ENCODE measurements around the gene BRD2. TPM values are rescaled to one million over a fixed set of nuclear protein-coding genes. Genes with fewer than 3 reads are reported as not detected.

Gene BRD2
- total RNA-seq, 1 experiment from 2014 or later, result 171 TPM

GRCh38 chr6:32971242-32971580 lies 2.8 kb downstream of the BRD2 start:
- Histone ChIP-seq H3K27me3 (ENCODE audit: low read length) (no peaks in the 10 kb centered on the region), H3K9ac (ENCODE audit: low read length) (peak overlapping the region; percentile 98), H3K4me1 (ENCODE audit: insufficient read depth, low read length) (peaks cover 49% of the 10 kb centered on the region), H4K20me1 (ENCODE audit: low read length) (peaks cover 41% of the 10 kb centered on the region), H3K4me3 (ENCODE audit: low read length) (peak overlapping the region; percentile 83), H3F3A (ENCODE audit: low read length, unreplicated experiment) (no peaks in the 10 kb centered on the region), H3K36me3 (ENCODE audit: low read depth, low read length) (peaks cover 41% of the 10 kb centered on the region), H3K4me2 (ENCODE audit: low read length) (peak overlapping the region; percentile 99), H3K9me2 (replicated peaks; ENCODE audit: low read length) (no peaks in the 10 kb centered on the region), H3K27ac (ENCODE audit: low read length) (peak overlapping the region; percentile 99), H2AFZ (ENCODE audit: low read length) (no peak overlapping the region), H3K9me3 (ENCODE audit: low read length) (no peaks in the 10 kb centered on the region), H3K79me2 (ENCODE audit: low read length) (peaks cover 80% of the 10 kb centered on the region)
- TF ChIP-seq EZH2 (IDR thresholded peaks at IDR 0.05; ENCODE audit: low read length, unreplicated experiment), result no peak
- TF ChIP-seq CTCF (conservative IDR thresholded peaks at IDR 0.05; ENCODE audit: low read depth, low read length), result no peak
- TF ChIP-seq EZH2phosphoT487 (IDR thresholded peaks at IDR 0.05; ENCODE audit: borderline replicate concordance, low read length), result no peak
- DNase-seq (no peak), ATAC-seq (no peak)
- CTCF ChIA-PET, result interaction anchor here (1.5 to 2.2 kb wide), 3 partner anchors 13 to 38 kb away, joined by 11 to 40 read pairs (median 13); partner anchors contain the start of gene HLA-DMA
- BruUV-seq (replicated peaks), result TSS peak; percentile 55
- intact Hi-C loops (cut with micrococcal nuclease), result loop anchor here (5.0 kb wide), 1 partner anchor 774 kb away; no protein-coding TSS in a partner anchor
- POLR2A ChIA-PET (ENCODE audit: unreplicated experiment), result interaction anchor here (0.5 to 2.6 kb wide), 20 partner anchors 9 to 1430 kb away, joined by 3 to 59 read pairs (median 4); partner anchors contain the start of genes HLA-DMA, PFDN6, PSMB9 and RING1

- H4K20me1 ChIP-seq (ENCODE audit: low read length), result peaks cover 46% of the 10 kb centered on the region
- no peak overlapping the region for H2AFZ ChIP-seq (ENCODE audit: low read length)
- H3F3A ChIP-seq (ENCODE audit: low read length, unreplicated experiment), result no peaks in the 10 kb centered on the region
- no peaks in the 10 kb centered on the region for H3K9me2 ChIP-seq (replicated peaks; ENCODE audit: low read length)
- H3K9ac ChIP-seq (ENCODE audit: low read length), result peak overlapping the region; percentile 98
- no peaks in the 10 kb centered on the region for H3K9me3 ChIP-seq (ENCODE audit: low read length)
- H3K4me2 ChIP-seq (ENCODE audit: low read length), result peak overlapping the region; percentile 99
- no peaks in the 10 kb centered on the region for H3K27me3 ChIP-seq (ENCODE audit: low read length)
- peaks cover 51% of the 10 kb centered on the region for H3K4me1 ChIP-seq (ENCODE audit: insufficient read depth, low read length)
- H3K4me3 ChIP-seq (ENCODE audit: low read length), result peak overlapping the region; percentile 98
- H3K27ac ChIP-seq (ENCODE audit: low read length), result peak overlapping the region; percentile 99
- TF ChIP-seq CTCF (conservative IDR thresholded peaks at IDR 0.05; ENCODE audit: low read depth, low read length) (no peak), EZH2phosphoT487 (IDR thresholded peaks at IDR 0.05; ENCODE audit: borderline replicate concordance, low read length) (no peak), EZH2 (IDR thresholded peaks at IDR 0.05; ENCODE audit: low read length, unreplicated experiment) (no peak)
- peaks cover 82% of the 10 kb centered on the region for H3K79me2 ChIP-seq (ENCODE audit: low read length)
- BruUV-seq (replicated peaks), result no TSS peak
- DNase-seq (peak; percentile 100), ATAC-seq (peak; percentile 40)
- ChIA-PET CTCF (interaction anchor here (0.5 to 2.2 kb wide), 4 partner anchors 13 to 1319 kb away, joined by 5 to 40 read pairs (median 12); partner anchors contain the start of gene HLA-DMA), POLR2A (ENCODE audit: unreplicated experiment) (interaction anchor here (0.6 to 2.6 kb wide), 29 partner anchors 9 to 1431 kb away, joined by 3 to 59 read pairs (median 4); partner anchors contain the start of genes HLA-DMA, PFDN6, PSMB9 and RING1)
- peaks cover 47% of the 10 kb centered on the region for H3K36me3 ChIP-seq (ENCODE audit: low read depth, low read length)
- intact Hi-C loops (cut with micrococcal nuclease), result loop anchor here (5.0 kb wide), 1 partner anchor 774 kb away; no protein-coding TSS in a partner anchor
These were observed 3.4 kb downstream of the BRD2 start for GRCh38 chr6:32971581-32972352.
